ENCODE measurements around the gene VSTM2B.

VSTM2B gene

GRCh38 chr19:29517412-29517811 lies 8.4 kb upstream of the VSTM2B start:
- DNase-seq (ENCODE audit: low read depth), result no peak
- peaks cover 26% of the 10 kb centered on the region for H3K27me3 ChIP-seq (replicated peaks; ENCODE audit: control insufficient read depth, insufficient read depth, low read length)
- H3K9ac ChIP-seq (ENCODE audit: low read length), result no peak overlapping the region
- no peaks in the 10 kb centered on the region for H3K36me3 ChIP-seq (ENCODE audit: control insufficient read depth, insufficient read depth, low read length, severe bottlenecking)
- H3K4me3 ChIP-seq (ENCODE audit: low read length), result no peak overlapping the region
- H3K4me1 ChIP-seq (ENCODE audit: control insufficient read depth, insufficient read depth, low read length), result no peaks in the 10 kb centered on the region
- no peaks in the 10 kb centered on the region for H3K9me3 ChIP-seq (ENCODE audit: control insufficient read depth, low read length)

GRCh38 chr19:29517946-29518345 lies 7.8 kb upstream of the VSTM2B start:
- H3K4me1 ChIP-seq (ENCODE audit: control insufficient read depth, insufficient read depth, low read length), result no peaks in the 10 kb centered on the region
- no peaks in the 10 kb centered on the region for H3K36me3 ChIP-seq (ENCODE audit: control insufficient read depth, insufficient read depth, low read length, severe bottlenecking)
- H3K4me3 ChIP-seq (ENCODE audit: low read length), result no peak overlapping the region
- no peak overlapping the region for H3K9ac ChIP-seq (ENCODE audit: low read length)
- H3K9me3 ChIP-seq (ENCODE audit: control insufficient read depth, low read length), result no peaks in the 10 kb centered on the region
- no peak for DNase-seq (ENCODE audit: low read depth)
- peaks cover 28% of the 10 kb centered on the region for H3K27me3 ChIP-seq (replicated peaks; ENCODE audit: control insufficient read depth, insufficient read depth, low read length)

- peaks cover 40% of the 10 kb centered on the region for H3K27me3 ChIP-seq (replicated peaks; ENCODE audit: control insufficient read depth, insufficient read depth, low read length)
- H3K4me3 ChIP-seq (ENCODE audit: low read length), result no peak overlapping the region
- no peak overlapping the region for H3K9ac ChIP-seq (ENCODE audit: low read length)
- H3K36me3 ChIP-seq (ENCODE audit: control insufficient read depth, insufficient read depth, low read length, severe bottlenecking), result no peaks in the 10 kb centered on the region
- no peaks in the 10 kb centered on the region for H3K4me1 ChIP-seq (ENCODE audit: control insufficient read depth, insufficient read depth, low read length)
- peaks cover 4% of the 10 kb centered on the region for H3K9me3 ChIP-seq (ENCODE audit: control insufficient read depth, low read length)
- DNase-seq (ENCODE audit: low read depth), result no peak
Measured at GRCh38 chr19:29519146-29519545, 6.6 kb upstream of the VSTM2B start.

GRCh38 chr19:29519931-29520330 lies 5.9 kb upstream of the VSTM2B start:
- no peak overlapping the region for H3K4me3 ChIP-seq (ENCODE audit: low read length)
- H3K9me3 ChIP-seq (ENCODE audit: control insufficient read depth, low read length), result peaks cover 4% of the 10 kb centered on the region
- no peaks in the 10 kb centered on the region for H3K36me3 ChIP-seq (ENCODE audit: control insufficient read depth, insufficient read depth, low read length, severe bottlenecking)
- H3K4me1 ChIP-seq (ENCODE audit: control insufficient read depth, insufficient read depth, low read length), result no peaks in the 10 kb centered on the region
- peaks cover 44% of the 10 kb centered on the region for H3K27me3 ChIP-seq (replicated peaks; ENCODE audit: control insufficient read depth, insufficient read depth, low read length)
- DNase-seq (ENCODE audit: low read depth), result no peak
- no peak overlapping the region for H3K9ac ChIP-seq (ENCODE audit: low read length)

GRCh38 chr19:29520390-29520789 lies 5.4 kb upstream of the VSTM2B start:
- peaks cover 4% of the 10 kb centered on the region for H3K9me3 ChIP-seq (ENCODE audit: control insufficient read depth, low read length)
- H3K27me3 ChIP-seq (replicated peaks; ENCODE audit: control insufficient read depth, insufficient read depth, low read length), result peaks cover 40% of the 10 kb centered on the region
- H3K4me1 ChIP-seq (ENCODE audit: control insufficient read depth, insufficient read depth, low read length), result no peaks in the 10 kb centered on the region
- no peak overlapping the region for H3K4me3 ChIP-seq (ENCODE audit: low read length)
- DNase-seq (ENCODE audit: low read depth), result no peak
- H3K9ac ChIP-seq (ENCODE audit: low read length), result no peak overlapping the region
- H3K36me3 ChIP-seq (ENCODE audit: control insufficient read depth, insufficient read depth, low read length, severe bottlenecking), result no peaks in the 10 kb centered on the region

GRCh38 chr19:29521291-29522075 lies 4.3 kb upstream of the VSTM2B start:
- Histone ChIP-seq H3K36me3 (ENCODE audit: control insufficient read depth, insufficient read depth, low read length, severe bottlenecking) (no peaks in the 10 kb centered on the region), H3K9ac (ENCODE audit: low read length) (no peak overlapping the region), H3K4me3 (ENCODE audit: low read length) (no peak overlapping the region), H3K9me3 (ENCODE audit: control insufficient read depth, low read length) (peaks cover 4% of the 10 kb centered on the region), H3K4me1 (ENCODE audit: control insufficient read depth, insufficient read depth, low read length) (no peaks in the 10 kb centered on the region), H3K27me3 (replicated peaks; ENCODE audit: control insufficient read depth, insufficient read depth, low read length) (peaks cover 40% of the 10 kb centered on the region)
- DNase-seq (ENCODE audit: low read depth), result no peak

- peaks cover 53% of the 10 kb centered on the region for H3K27me3 ChIP-seq (replicated peaks; ENCODE audit: control insufficient read depth, insufficient read depth, low read length)
- DNase-seq (ENCODE audit: low read depth), result no peak
- H3K36me3 ChIP-seq (ENCODE audit: control insufficient read depth, insufficient read depth, low read length, severe bottlenecking), result no peaks in the 10 kb centered on the region
- peaks cover 4% of the 10 kb centered on the region for H3K9me3 ChIP-seq (ENCODE audit: control insufficient read depth, low read length)
- no peak overlapping the region for H3K9ac ChIP-seq (ENCODE audit: low read length)
- no peak overlapping the region for H3K4me3 ChIP-seq (ENCODE audit: low read length)
- no peaks in the 10 kb centered on the region for H3K4me1 ChIP-seq (ENCODE audit: control insufficient read depth, insufficient read depth, low read length)
Measured at GRCh38 chr19:29523568-29523967, 2.2 kb upstream of the VSTM2B start.

GRCh38 chr19:29524201-29524911 lies 1.4 kb upstream of the VSTM2B start:
- Histone ChIP-seq H3K9me3 (ENCODE audit: control insufficient read depth, low read length) (peaks cover 4% of the 10 kb centered on the region), H3K9ac (ENCODE audit: low read length) (no peak overlapping the region), H3K4me1 (ENCODE audit: control insufficient read depth, insufficient read depth, low read length) (no peaks in the 10 kb centered on the region), H3K27me3 (replicated peaks; ENCODE audit: control insufficient read depth, insufficient read depth, low read length) (peaks cover 54% of the 10 kb centered on the region), H3K36me3 (ENCODE audit: control insufficient read depth, insufficient read depth, low read length, severe bottlenecking) (no peaks in the 10 kb centered on the region), H3K4me3 (ENCODE audit: low read length) (no peak overlapping the region)
- DNase-seq (ENCODE audit: low read depth), result no peak

GRCh38 chr19:29524912-29525831 lies 622 bp upstream of the VSTM2B start:
- Histone ChIP-seq H3K9ac (ENCODE audit: low read length) (no peak overlapping the region), H3K4me3 (ENCODE audit: low read length) (no peak overlapping the region), H3K9me3 (ENCODE audit: control insufficient read depth, low read length) (peaks cover 7% of the 10 kb centered on the region), H3K4me1 (ENCODE audit: control insufficient read depth, insufficient read depth, low read length) (no peaks in the 10 kb centered on the region), H3K36me3 (ENCODE audit: control insufficient read depth, insufficient read depth, low read length, severe bottlenecking) (no peaks in the 10 kb centered on the region), H3K27me3 (replicated peaks; ENCODE audit: control insufficient read depth, insufficient read depth, low read length) (peaks cover 61% of the 10 kb centered on the region)
- no peak for DNase-seq (ENCODE audit: low read depth)

- peaks cover 61% of the 10 kb centered on the region for H3K27me3 ChIP-seq (replicated peaks; ENCODE audit: control insufficient read depth, insufficient read depth, low read length)
- H3K36me3 ChIP-seq (ENCODE audit: control insufficient read depth, insufficient read depth, low read length, severe bottlenecking), result no peaks in the 10 kb centered on the region
- no peak overlapping the region for H3K9ac ChIP-seq (ENCODE audit: low read length)
- peaks cover 7% of the 10 kb centered on the region for H3K9me3 ChIP-seq (ENCODE audit: control insufficient read depth, low read length)
- no peaks in the 10 kb centered on the region for H3K4me1 ChIP-seq (ENCODE audit: control insufficient read depth, insufficient read depth, low read length)
- DNase-seq (ENCODE audit: low read depth), result no peak
- no peak overlapping the region for H3K4me3 ChIP-seq (ENCODE audit: low read length)
Measured at GRCh38 chr19:29526730-29527499, 1.1 kb downstream of the VSTM2B start.

All from adipocyte (in vitro differentiated cells).